AG04450 (cell line): ENCODE data around the gene CREBRF. TPM values are rescaled to one million over a fixed set of nuclear protein-coding genes. Genes with fewer than 3 reads are reported as not detected.
"Not testable (repeated sequence)": the region's sequence is repeated elsewhere in the genome, so short reads cannot be mapped to it uniquely, and the experiment has no call there.

Experiments used
- CTCF ChIA-PET: fragments of 300-600, 350-600 bp; formaldehyde crosslinking; extraction: SDS; loops from one replicate; lab custom pipeline; 2022; ENCODE audit warnings: antibody characterized with exemption, inconsistent platforms; lab: Charles Lee
- POLR2A ChIA-PET: fragments of 350-600 bp; formaldehyde crosslinking; extraction: SDS; loops from one replicate; lab custom pipeline; 2021; ENCODE audit warnings: antibody characterized with exemption, inconsistent platforms; lab: Yijun Ruan, JAX
- DNase-seq: peaks from one replicate; pipeline ENCODE4 v3.0.0-alpha.2; 2011; ENCODE audit warnings: low read depth, low spot score
- H3K27ac ChIP-seq: one replicate; pipeline ENCODE4 v1.5.1; 2012; ENCODE audit warnings: low read depth, low read length, control low read depth
- H3K27me3 ChIP-seq: one replicate; pipeline ENCODE4 v1.6.0; 2012; ENCODE audit warnings: low read length; ENCODE audit not compliant: control insufficient read depth, insufficient read depth
- H3K4me3 ChIP-seq: 2 replicates; pipeline ENCODE4 v1.5.1; 2011; ENCODE audit warnings: mild to moderate bottlenecking, low read depth, low read length, control low read depth
- H3K9me3 ChIP-seq: 2 replicates; pipeline ENCODE4 v1.5.1; 2012; ENCODE audit warnings: low read length; ENCODE audit not compliant: control insufficient read depth, insufficient read depth
- CTCF ChIP-seq: IDR thresholded peaks from 2 replicates; pipeline ENCODE4 v1.5.1; 2011; ENCODE audit warnings: low read depth, low read length, control low read depth, inconsistent platforms
- polyA plus RNA-seq: library from polyadenylated mRNA; depleted of rRNA; stranded (reverse); fragments of >200 nt; gene quantifications from 2 replicates; pipeline ENCODE4 v1.2.3, GENCODE V29; 2011

Gene CREBRF
- polyA plus RNA-seq, 1 experiment: 20.4 TPM

GRCh38 chr5:173041881-173042762, 14.0 kb upstream of the CREBRF start:
- no peaks in the 10 kb centered on the region for H3K27me3 ChIP-seq
- ChIA-PET CTCF (interaction anchor here (0.7 to 2.0 kb wide), 3 partner anchors 15 to 103 kb away, joined by 3 to 4 read pairs (median 4); partner anchors contain the start of gene BNIP1), POLR2A (interaction anchor here (0.7 to 2.2 kb wide), 8 partner anchors 8 to 377 kb away, joined by 3 to 17 read pairs (median 8); partner anchors contain the start of gene ATP6V0E1)
- H3K9me3 ChIP-seq: peaks cover 8% of the 10 kb centered on the region
- DNase-seq: peak; percentile 73
- no peak overlapping the region for H3K4me3 ChIP-seq
- peak overlapping the region; percentile 84 for H3K27ac ChIP-seq
- TF ChIP-seq CTCF: no peak

- no peak overlapping the region for H3K4me3 ChIP-seq
- peak overlapping the region; percentile 84 for H3K27ac ChIP-seq
- TF ChIP-seq CTCF: no peak
- CTCF ChIA-PET: interaction anchor here (1.3 to 2.0 kb wide), 2 partner anchors 65 to 102 kb away, joined by 4 read pairs; partner anchors contain the start of gene BNIP1
- H3K27me3 ChIP-seq: no peaks in the 10 kb centered on the region
- no peak for DNase-seq
- H3K9me3 ChIP-seq: peaks cover 8% of the 10 kb centered on the region
- POLR2A ChIA-PET: interaction anchor here (0.7 to 2.2 kb wide), 6 partner anchors 8 to 377 kb away, joined by 3 to 17 read pairs (median 10); partner anchors contain the start of gene ATP6V0E1
Measured at GRCh38 chr5:173042763-173043107, 13.4 kb upstream of the CREBRF start.

GRCh38 chr5:173045474-173045873, 10.7 kb upstream of the CREBRF start:
- ChIA-PET POLR2A (interaction anchor here (0.7 kb wide), 1 partner anchor 121 kb away, joined by 3 read pairs; no protein-coding TSS in a partner anchor), CTCF (no interaction called here)
- TF ChIP-seq CTCF: no peak
- no peak overlapping the region for H3K4me3 ChIP-seq
- no peak for DNase-seq
- H3K27me3 ChIP-seq: no peaks in the 10 kb centered on the region
- peaks cover 8% of the 10 kb centered on the region for H3K9me3 ChIP-seq
- no peak overlapping the region for H3K27ac ChIP-seq

GRCh38 chr5:173047096-173047837, 8.9 kb upstream of the CREBRF start:
- H3K9me3 ChIP-seq, H3K27me3 ChIP-seq, DNase-seq, H3K27ac ChIP-seq, POLR2A ChIA-PET, CTCF ChIA-PET, H3K4me3 ChIP-seq: not testable (repeated sequence)

- TF ChIP-seq CTCF: no peak
- no peak for DNase-seq
- ChIA-PET POLR2A (no interaction called here), CTCF (no interaction called here)
- no peaks in the 10 kb centered on the region for H3K9me3 ChIP-seq
- no peaks in the 10 kb centered on the region for H3K27me3 ChIP-seq
- no peak overlapping the region for H3K4me3 ChIP-seq
- no peak overlapping the region for H3K27ac ChIP-seq
Measured at GRCh38 chr5:173047838-173048105, 8.4 kb upstream of the CREBRF start.
